Sigmoid colon (tissue), 4 donors: ENCODE measurements around the gene TUT4.
"Not testable (repeated sequence)": the region's sequence is repeated elsewhere in the genome, so short reads cannot be mapped to it uniquely, and the experiment has no call there.

Experiments
- EP300 ChIP-seq, 4 donors: sonication (generic); formaldehyde crosslinking; IDR thresholded peaks; one replicate each; pipeline ENCODE4 v1.6.1; 2017; ENCODE audit warnings: antibody characterized with exemption in 4 of 4
- POLR2A ChIP-seq, 2 donors: fragments of 450-650 bp; IDR thresholded peaks; one replicate each; pipeline ENCODE4 v1.6.1; 2016; ENCODE audit warnings: antibody characterized with exemption in 2 of 2, mild to moderate bottlenecking in 2 of 2, moderate library complexity in 2 of 2
- POLR2AphosphoS5 ChIP-seq, 4 donors: sonication (generic); formaldehyde crosslinking; IDR thresholded peaks; one replicate each; pipeline ENCODE4 v1.6.1; 2017; ENCODE audit warnings: antibody characterized with exemption in 4 of 4
- TF ChIP-seq, protein P1 (sequence below), 4 experiments: fragments of 450-650 bp in 3 of 4; fragments of 200-600 bp in 1 of 4; IDR thresholded peaks; one replicate each; pipeline ENCODE4 v1.5.1; 2016 to 2019; ENCODE audit warnings: antibody characterized with exemption in 4 of 4, mild to moderate bottlenecking in 3 of 4, moderate library complexity in 2 of 4

- TF ChIP-seq, protein P1, sequence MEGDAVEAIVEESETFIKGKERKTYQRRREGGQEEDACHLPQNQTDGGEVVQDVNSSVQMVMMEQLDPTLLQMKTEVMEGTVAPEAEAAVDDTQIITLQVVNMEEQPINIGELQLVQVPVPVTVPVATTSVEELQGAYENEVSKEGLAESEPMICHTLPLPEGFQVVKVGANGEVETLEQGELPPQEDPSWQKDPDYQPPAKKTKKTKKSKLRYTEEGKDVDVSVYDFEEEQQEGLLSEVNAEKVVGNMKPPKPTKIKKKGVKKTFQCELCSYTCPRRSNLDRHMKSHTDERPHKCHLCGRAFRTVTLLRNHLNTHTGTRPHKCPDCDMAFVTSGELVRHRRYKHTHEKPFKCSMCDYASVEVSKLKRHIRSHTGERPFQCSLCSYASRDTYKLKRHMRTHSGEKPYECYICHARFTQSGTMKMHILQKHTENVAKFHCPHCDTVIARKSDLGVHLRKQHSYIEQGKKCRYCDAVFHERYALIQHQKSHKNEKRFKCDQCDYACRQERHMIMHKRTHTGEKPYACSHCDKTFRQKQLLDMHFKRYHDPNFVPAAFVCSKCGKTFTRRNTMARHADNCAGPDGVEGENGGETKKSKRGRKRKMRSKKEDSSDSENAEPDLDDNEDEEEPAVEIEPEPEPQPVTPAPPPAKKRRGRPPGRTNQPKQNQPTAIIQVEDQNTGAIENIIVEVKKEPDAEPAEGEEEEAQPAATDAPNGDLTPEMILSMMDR (IDR thresholded peaks at IDR 0.05) = not testable (repeated sequence)
- not testable (repeated sequence) for TF ChIP-seq POLR2A, POLR2AphosphoS5, EP300 (IDR thresholded peaks at IDR 0.05)
Measured at GRCh38 chr1:52578066-52578465, 25.2 kb upstream of the TUT4 start.
